Esophagus mucosa (tissue), 1 donor: ENCODE results near the gene NLN. TPM values are rescaled to one million over a fixed set of nuclear protein-coding genes. Genes with fewer than 3 reads are reported as not detected.
"Not testable (repeated sequence)": the region's sequence is repeated elsewhere in the genome, so short reads cannot be mapped to it uniquely, and the experiment has no call there.

Experiments
- ATAC-seq: fragments of 200-7000 bp; cut with Tn5 transposase; one replicate; pipeline ENCODE4 v1.9.1; 2020
- total RNA-seq: library from RNA; stranded (reverse); gene quantifications from one replicate; pipeline ENCODE4 v1.2.4, GENCODE V29; 2023
- donor health status: DM: yes; HTN: yes; CAD: no.

NLN gene
- total RNA-seq, 1 donor from 2014 or later = 16.0 TPM

- ATAC-seq = no peak
Observed at GRCh38 chr5:65835191-65835590, 113.2 kb downstream of the NLN start.

- ATAC-seq = no peak
Observed at GRCh38 chr5:65837139-65837538, 115.1 kb downstream of the NLN start.

- not testable (repeated sequence) for ATAC-seq
Observed at GRCh38 chr5:65839170-65839569, 117.2 kb downstream of the NLN start.

GRCh38 chr5:65840071-65840470 is 118.1 kb downstream of the NLN start:
- no peak for ATAC-seq

- not testable (repeated sequence) for ATAC-seq
Observed at GRCh38 chr5:65844763-65845162, 122.8 kb downstream of the NLN start.

- no peak for ATAC-seq
Observed at GRCh38 chr5:65846101-65846500, 124.1 kb downstream of the NLN start.

GRCh38 chr5:65847019-65847418 is 125.0 kb downstream of the NLN start:
- ATAC-seq = not testable (repeated sequence)

GRCh38 chr5:65849918-65850317 is 127.9 kb downstream of the NLN start:
- ATAC-seq = not testable (repeated sequence)

GRCh38 chr5:65854925-65855324 is 132.9 kb downstream of the NLN start:
- ATAC-seq = no peak

- ATAC-seq = no peak
Observed at GRCh38 chr5:65855766-65856315, 133.8 kb downstream of the NLN start.

GRCh38 chr5:65856520-65856919 is 134.5 kb downstream of the NLN start:
- ATAC-seq = no peak

GRCh38 chr5:65858316-65858715 is 136.3 kb downstream of the NLN start:
- ATAC-seq = no peak

- no peak for ATAC-seq
Observed at GRCh38 chr5:65861830-65862241, 139.8 kb downstream of the NLN start.

GRCh38 chr5:65862384-65862783 is 140.4 kb downstream of the NLN start:
- ATAC-seq = no peak

GRCh38 chr5:65863747-65864146 is 141.7 kb downstream of the NLN start:
- ATAC-seq = no peak

- no peak for ATAC-seq
Observed at GRCh38 chr5:65866837-65867521, 145.0 kb downstream of the NLN start.

GRCh38 chr5:65867542-65868195 is 145.7 kb downstream of the NLN start:
- no peak for ATAC-seq

GRCh38 chr5:65868509-65868908 is 146.5 kb downstream of the NLN start:
- ATAC-seq = no peak

- no peak for ATAC-seq
Observed at GRCh38 chr5:65871182-65871581, 149.2 kb downstream of the NLN start.

- ATAC-seq = not testable (repeated sequence)
Observed at GRCh38 chr5:65871776-65872175, 149.8 kb downstream of the NLN start.

- no peak for ATAC-seq
Observed at GRCh38 chr5:65873181-65873750, 151.3 kb downstream of the NLN start.

GRCh38 chr5:65874241-65874640 is 152.2 kb downstream of the NLN start:
- ATAC-seq = no peak

- no peak for ATAC-seq
Observed at GRCh38 chr5:65876496-65876895, 154.5 kb downstream of the NLN start.

- ATAC-seq = no peak
Observed at GRCh38 chr5:65876970-65877369, 155.0 kb downstream of the NLN start.
